Erythroblast (primary cell): Measurements from ENCODE around the gene PTCH1.

Source experiments
- GATA1 ChIP-seq: IDR thresholded peaks from 2 replicates; pipeline ENCODE4 v1.6.1; 2011; ENCODE audit warnings: low read depth, mild to moderate bottlenecking, control low read depth, low read length, moderate library complexity
- POLR2A ChIP-seq: IDR thresholded peaks from 2 replicates; pipeline ENCODE4 v1.6.1; 2011; ENCODE audit warnings: mild to moderate bottlenecking, low read length

DNA sequence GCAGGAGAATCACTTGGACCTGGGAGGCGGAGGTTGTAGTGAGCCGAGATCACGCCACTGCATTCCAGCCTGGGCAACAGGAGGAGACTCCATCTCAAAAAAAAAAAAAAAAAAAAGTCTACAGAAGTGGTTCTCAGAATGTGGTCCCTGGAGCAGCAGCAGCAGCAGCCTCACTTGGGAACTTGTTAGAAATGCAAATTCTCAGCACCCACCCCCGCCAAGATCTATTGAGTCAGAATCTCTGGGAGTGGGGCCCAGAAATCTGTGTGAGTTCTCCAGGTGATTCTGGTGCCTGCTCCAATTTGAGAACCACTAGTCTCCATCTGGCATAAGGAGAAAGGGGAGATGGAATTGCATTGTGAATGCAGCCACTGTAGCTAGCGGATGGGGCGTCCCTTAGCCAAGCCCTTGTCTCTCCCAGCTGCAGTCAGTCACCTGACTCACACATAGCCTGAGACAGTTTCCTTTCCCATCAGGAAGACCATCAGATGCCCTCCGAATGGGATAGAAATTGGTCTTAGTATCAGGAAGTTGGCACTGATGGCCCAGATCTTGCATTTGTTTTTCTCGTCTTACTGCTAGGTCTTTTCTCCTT lies 12.2 kb upstream of the PTCH1 start:
- TF ChIP-seq POLR2A (no peak), GATA1 (no peak)
